IPS DF 6.9 (cell line): Measurements from ENCODE around the gene SYTL3.
"Not testable (repeated sequence)": the region's sequence is repeated elsewhere in the genome, so short reads cannot be mapped to it uniquely, and the experiment has no call there.

Experiments used
- DNase-seq: peaks from one replicate; pipeline ENCODE4 v3.0.0-alpha.2; 2013; ENCODE audit warnings: low read depth, low spot score
- H3K27ac ChIP-seq: one replicate; pipeline ENCODE4 v1.5.1; 2013; ENCODE audit warnings: low read length, control low read depth
- H3K27me3 ChIP-seq: 2 replicates; pipeline ENCODE4 v1.6.1; 2013; ENCODE audit warnings: mild to moderate bottlenecking, low read length; ENCODE audit not compliant: control insufficient read depth, insufficient read depth
- H3K36me3 ChIP-seq: 2 replicates; pipeline ENCODE4 v1.6.1; 2013; ENCODE audit warnings: low read length; ENCODE audit not compliant: control insufficient read depth, insufficient read depth
- H3K4me1 ChIP-seq: 2 replicates; pipeline ENCODE4 v1.6.1; 2013; ENCODE audit warnings: low read length; ENCODE audit not compliant: control insufficient read depth, insufficient read depth
- H3K4me3 ChIP-seq: 2 replicates; pipeline ENCODE4 v1.5.1; 2013; ENCODE audit warnings: mild to moderate bottlenecking, low read length
- H3K9me3 ChIP-seq: 2 replicates; pipeline ENCODE4 v1.6.1; 2013; ENCODE audit warnings: low read length, inconsistent platforms; ENCODE audit not compliant: control insufficient read depth, insufficient read depth
- WGBS: extraction: QIAGEN DNeasy Blood & Tissue Kit; methylation state at CpG from one replicate; pipeline ENCODE4 v1.1.7; 2013; ENCODE audit warnings: mixed read lengths, missing lambda C conversion rate; ENCODE audit not compliant: insufficient read length, insufficient coverage; 5-methylcytosine and 5-hydroxymethylcytosine counted together

The SYTL3 gene

DNA sequence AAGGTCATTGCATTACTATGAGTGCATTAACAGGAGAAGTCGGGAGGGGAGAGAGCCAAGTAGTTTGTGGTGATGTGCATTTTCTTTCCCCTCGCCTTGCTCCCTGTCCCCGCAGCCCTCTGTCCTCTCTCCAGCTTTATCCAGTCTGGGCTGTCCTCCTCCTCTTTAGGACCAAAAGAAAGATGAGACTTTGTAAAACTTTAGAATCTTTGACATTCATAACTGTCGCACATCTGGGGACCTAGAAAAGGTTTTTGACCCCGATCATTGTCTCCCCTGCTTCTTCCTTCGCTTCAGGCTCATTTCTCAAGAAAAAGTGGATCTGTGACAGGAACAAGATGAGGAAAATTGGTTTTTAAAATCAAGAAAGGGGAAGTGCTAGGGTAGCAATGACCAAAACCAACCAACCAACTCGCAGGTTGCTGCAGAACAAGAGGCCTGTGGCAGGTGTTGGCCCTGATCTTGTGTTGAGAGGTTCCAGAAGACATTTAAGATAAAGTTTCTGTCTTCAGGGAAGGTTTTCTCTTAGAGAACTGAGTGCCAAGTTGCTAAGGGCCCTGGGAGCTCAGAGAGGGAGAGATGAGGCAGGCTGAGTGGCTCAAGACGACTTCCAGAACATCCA is 17.6 kb downstream of the SYTL3 start:
- no CpG with 5 or more reads among the region's 8 CpGs for WGBS
- Histone ChIP-seq H3K36me3 (no peaks in the 10 kb centered on the region), H3K27me3 (no peaks in the 10 kb centered on the region), H3K27ac (no peak overlapping the region), H3K4me3 (no peak overlapping the region), H3K9me3 (no peaks in the 10 kb centered on the region), H3K4me1 (no peaks in the 10 kb centered on the region)
- no peak for DNase-seq

DNA sequence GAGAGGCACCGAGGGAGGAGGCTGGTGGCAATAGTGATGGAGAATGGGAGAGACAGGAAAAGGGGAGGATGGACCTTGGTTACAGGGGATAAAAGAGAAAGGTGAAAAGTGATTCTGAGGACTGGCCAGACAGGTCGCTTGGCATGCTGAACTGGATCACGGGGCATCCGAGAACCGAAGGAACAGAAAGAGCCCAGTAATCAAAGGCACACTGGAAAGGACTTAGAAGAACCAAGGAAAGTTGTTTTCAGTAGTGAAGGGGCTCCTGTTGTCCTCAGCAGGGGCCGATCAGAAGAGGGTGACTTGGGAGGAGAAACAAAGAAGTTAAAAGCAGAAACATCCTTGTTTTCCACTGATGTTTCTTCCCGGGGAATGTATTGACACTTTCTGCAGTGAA is 18.9 kb downstream of the SYTL3 start:
- Histone ChIP-seq H3K4me3 (no peak overlapping the region), H3K27ac (no peak overlapping the region), H3K27me3 (no peaks in the 10 kb centered on the region), H3K9me3 (no peaks in the 10 kb centered on the region), H3K4me1 (no peaks in the 10 kb centered on the region), H3K36me3 (no peaks in the 10 kb centered on the region)
- DNase-seq = no peak
- WGBS = no CpG with 5 or more reads among the region's 7 CpGs

DNA sequence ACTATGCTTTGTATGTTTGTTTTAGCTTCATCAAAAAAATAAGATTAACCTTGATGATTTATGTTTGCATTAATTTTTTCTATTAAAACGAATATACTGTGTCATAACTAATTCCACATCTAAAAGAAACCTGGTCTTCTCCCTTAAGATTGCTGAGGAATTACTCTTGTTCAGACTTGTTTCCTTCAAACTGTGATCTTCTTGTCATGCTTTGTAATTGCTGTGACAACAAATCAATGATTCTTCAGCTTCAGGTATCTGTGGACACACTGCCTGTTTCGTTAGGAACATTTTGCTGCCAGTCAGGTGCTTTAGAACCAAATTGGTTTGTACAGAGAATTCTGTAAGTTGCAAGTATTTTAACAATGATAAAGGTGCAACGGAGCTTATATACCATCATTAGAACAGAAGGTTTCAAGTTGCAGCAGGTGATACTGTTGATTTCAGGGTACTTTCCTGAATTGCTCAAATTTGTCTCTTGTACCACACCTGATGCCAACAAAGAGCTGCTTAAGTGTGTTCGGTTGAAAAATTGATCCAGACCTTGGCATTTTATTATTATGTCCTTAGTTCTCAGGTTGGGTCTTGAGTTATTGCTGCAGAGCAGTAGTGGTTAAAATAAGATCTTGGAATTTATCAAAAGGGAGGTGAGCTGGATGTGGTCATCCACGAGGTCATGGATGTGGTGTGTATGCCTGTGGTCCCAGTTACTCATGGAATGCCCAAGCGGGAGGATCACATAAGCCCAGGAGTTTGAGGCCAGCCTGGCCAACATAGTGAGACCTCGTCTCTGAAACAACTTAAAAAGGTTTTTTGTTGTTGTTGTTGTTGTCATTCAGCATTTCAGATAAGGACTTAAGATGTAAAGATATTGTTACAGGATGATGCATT is 19.5 kb downstream of the SYTL3 start:
- no peak for DNase-seq
- Histone ChIP-seq H3K36me3 (no peaks in the 10 kb centered on the region), H3K4me3 (no peak overlapping the region), H3K9me3 (no peaks in the 10 kb centered on the region), H3K27me3 (no peaks in the 10 kb centered on the region), H3K27ac (no peak overlapping the region), H3K4me1 (no peaks in the 10 kb centered on the region)
- WGBS = no CpG with 5 or more reads among the region's 7 CpGs

DNA sequence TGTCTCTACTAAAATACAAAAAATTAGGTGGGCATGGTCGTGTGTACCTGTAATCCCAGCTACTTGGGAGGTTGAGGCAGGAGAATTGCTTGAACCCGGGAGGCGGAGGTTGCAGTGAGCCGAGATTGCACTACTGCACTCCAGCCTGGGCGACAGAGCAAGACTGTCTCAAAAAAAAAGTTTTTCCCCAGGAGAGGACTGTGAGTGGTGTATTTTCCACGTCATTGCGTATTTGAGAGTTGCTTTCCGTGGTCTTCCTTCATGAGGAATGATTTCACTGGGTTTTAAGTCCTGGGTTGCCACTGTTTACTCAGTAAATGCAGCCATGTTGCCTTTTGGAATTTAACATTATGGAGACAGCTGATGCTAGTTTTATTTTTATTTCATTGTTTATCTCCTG is 22.3 kb downstream of the SYTL3 start:
- H3K36me3 ChIP-seq, H3K9me3 ChIP-seq, H3K4me3 ChIP-seq, H3K27ac ChIP-seq, DNase-seq, H3K4me1 ChIP-seq, H3K27me3 ChIP-seq: not testable (repeated sequence)
- WGBS = no CpG with 5 or more reads among the region's 8 CpGs

DNA sequence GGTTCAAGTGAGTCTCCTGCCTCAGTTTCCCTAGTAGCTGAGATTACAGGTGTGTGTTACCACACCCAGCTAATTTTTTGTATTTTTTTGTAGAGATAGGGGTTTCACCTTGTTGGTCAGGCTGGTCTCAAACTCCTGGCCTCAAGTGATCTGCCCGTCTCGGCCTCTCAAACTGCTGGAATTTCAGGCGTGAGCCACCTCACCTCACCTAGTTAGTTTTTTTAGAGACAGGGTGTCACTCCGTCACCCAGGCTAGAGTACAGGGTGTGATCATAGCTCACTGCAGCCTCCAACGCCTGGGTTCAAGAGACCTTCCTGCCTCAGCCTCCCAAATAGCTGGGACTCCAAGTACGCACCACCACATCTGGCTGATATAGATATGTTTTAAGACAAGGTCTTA is 22.9 kb downstream of the SYTL3 start:
- Histone ChIP-seq H3K36me3 (no peaks in the 10 kb centered on the region), H3K4me1 (no peaks in the 10 kb centered on the region), H3K4me3 (no peak overlapping the region), H3K9me3 (no peaks in the 10 kb centered on the region), H3K27me3 (no peaks in the 10 kb centered on the region), H3K27ac (no peak overlapping the region)
- DNase-seq = no peak
- WGBS = no CpG with 5 or more reads among the region's 6 CpGs

DNA sequence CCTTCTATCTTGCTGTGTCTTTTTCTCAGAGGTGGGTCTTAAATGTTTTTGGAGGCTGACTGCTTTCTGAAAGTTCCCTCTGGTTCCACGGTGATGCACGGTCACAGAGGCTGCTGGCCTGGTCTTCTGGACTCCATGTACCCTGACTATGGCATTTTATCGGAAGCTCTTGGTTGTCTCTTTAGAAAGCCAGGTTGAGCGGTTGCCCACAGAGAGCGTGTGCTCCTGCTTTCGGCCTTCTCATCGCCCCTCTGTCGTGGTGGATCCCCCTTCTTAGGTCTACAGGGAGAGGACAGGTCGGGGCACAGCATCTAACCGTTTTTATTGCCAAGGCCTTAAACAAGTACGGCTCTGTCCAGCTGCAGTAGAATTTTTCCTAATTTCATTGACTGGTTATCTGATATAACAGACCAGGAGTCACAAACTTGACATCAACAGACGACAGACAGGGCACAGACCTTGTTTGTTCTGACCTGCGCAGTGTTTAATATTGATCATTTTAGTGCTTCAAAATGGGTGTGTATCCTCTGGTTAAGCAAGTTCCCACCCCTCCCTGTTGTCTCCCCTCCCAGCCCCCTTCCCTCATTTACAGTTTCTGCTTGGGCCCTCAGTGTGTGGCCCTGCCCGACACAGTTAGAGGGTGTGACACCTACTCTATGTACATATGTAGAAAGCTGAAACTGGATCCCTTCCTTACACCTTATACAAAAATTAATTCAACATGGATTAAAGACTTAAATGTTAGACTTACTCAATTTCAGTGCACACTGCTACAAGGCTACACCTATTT is 24.7 kb downstream of the SYTL3 start:
- Histone ChIP-seq H3K4me3 (no peak overlapping the region), H3K4me1 (no peaks in the 10 kb centered on the region), H3K27me3 (no peaks in the 10 kb centered on the region), H3K9me3 (no peaks in the 10 kb centered on the region), H3K27ac (no peak overlapping the region), H3K36me3 (no peaks in the 10 kb centered on the region)
- DNase-seq = no peak
- no CpG with 5 or more reads among the region's 14 CpGs for WGBS

DNA sequence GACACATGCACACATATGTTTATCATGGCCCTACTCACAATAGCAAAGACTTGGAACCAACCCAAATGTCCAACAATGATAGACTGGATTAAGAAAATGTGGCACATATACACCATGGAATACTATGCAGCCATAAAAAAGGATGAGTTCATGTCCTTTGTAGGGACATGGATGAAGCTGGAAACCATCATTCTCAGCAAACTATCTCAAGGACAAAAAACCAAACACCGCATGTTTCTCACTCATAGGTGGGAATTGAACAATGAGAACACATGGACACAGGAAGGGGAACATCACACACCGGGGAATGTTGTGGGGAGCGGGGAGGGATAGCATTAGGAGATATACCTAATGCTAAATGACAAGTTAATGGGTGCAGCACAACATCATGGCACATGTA is 27.2 kb downstream of the SYTL3 start:
- DNase-seq, H3K4me1 ChIP-seq, H3K27ac ChIP-seq, H3K4me3 ChIP-seq, H3K27me3 ChIP-seq, H3K9me3 ChIP-seq, H3K36me3 ChIP-seq: not testable (repeated sequence)
- no CpG with 5 or more reads among the region's 3 CpGs for WGBS

DNA sequence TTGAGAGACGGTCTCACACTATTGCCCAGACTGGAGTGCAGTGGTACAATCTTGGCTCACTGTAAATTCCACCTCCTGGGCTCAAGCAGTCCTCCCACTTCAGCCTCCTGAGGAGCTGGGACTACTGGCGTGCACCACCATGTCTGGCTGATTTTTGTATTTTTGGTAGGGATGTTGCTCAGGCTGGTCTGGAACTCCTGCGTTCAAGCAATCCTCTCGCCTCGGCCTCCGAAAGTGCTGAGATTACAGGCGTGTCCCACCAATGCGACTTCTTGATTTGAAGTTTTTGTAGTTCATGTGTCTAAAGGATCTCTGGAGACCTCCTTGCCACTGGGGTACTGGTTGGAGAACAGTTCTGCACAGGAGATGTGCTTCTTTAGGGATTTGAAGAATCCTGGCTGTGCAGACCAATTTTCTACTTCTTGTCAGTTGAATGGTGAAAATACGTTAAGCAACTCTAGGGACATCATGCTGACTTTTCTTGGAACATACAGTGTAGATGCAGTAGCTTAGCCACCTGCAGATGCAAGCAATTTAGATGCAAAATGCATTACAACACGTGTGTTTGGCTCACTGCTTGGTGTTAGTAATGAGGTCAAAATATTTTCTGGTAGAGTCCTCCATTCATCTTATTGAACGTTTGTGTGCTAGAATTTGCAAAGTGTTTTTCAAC is 28.2 kb downstream of the SYTL3 start:
- Histone ChIP-seq H3K27me3 (no peaks in the 10 kb centered on the region), H3K4me3 (no peak overlapping the region), H3K4me1 (no peaks in the 10 kb centered on the region), H3K27ac (no peak overlapping the region), H3K9me3 (no peaks in the 10 kb centered on the region), H3K36me3 (no peaks in the 10 kb centered on the region)
- DNase-seq = no peak
- WGBS = no CpG with 5 or more reads among the region's 11 CpGs

DNA sequence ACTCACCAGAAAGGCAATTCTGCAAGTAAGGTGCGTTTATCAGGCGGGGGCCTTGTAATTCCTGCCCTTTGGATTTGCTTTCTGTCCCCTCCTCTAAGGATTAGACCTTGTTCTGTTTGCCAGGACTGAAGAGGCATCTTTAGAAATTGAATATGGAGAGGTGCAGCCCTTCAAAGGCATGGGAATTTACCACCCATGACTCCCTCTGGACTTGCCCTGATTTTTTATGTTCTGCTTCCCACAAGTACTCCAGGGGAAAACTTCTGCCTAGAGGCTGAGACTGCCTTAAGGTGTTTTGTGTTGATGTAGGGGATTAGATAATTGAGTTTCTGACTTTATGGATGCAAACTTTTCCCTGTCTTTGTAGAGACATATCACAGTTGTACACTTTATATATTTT is 30.2 kb downstream of the SYTL3 start:
- Histone ChIP-seq H3K27me3 (no peaks in the 10 kb centered on the region), H3K4me3 (no peak overlapping the region), H3K27ac (no peak overlapping the region), H3K9me3 (no peaks in the 10 kb centered on the region), H3K4me1 (no peaks in the 10 kb centered on the region), H3K36me3 (no peaks in the 10 kb centered on the region)
- no peak for DNase-seq
- WGBS = no CpG with 5 or more reads among the region's 2 CpGs

DNA sequence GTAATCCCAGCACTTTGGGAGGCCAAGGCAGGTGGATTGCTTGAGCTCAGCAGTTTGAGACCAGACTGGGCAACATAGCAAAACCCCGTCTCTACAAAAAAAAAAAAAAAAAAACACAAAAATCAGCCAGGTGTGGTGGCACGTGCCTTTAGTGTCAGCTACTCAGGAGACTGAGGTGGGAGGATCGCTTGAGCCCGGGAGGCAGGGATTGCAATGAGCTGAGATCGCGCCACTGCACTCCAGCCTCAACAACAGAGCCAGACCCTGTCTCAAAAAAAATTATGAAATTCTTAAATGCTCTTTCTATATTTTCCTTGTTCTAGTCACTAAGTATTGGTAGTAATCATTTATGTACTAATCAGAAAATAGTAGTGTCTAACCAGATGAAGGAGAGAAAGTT is 30.6 kb downstream of the SYTL3 start:
- DNase-seq = no peak
- Histone ChIP-seq H3K9me3 (no peaks in the 10 kb centered on the region), H3K4me3 (no peak overlapping the region), H3K36me3 (no peaks in the 10 kb centered on the region), H3K4me1 (no peaks in the 10 kb centered on the region), H3K27ac (no peak overlapping the region), H3K27me3 (no peaks in the 10 kb centered on the region)
- no CpG with 5 or more reads among the region's 6 CpGs for WGBS
